ENCODE results near the gene FGF12. TPM values are rescaled to one million over a fixed set of nuclear protein-coding genes. Genes with fewer than 3 reads are reported as not detected.

Gene FGF12
- total and polyA plus RNA-seq, 2 donors (not counting 1 experiment from before 2014, with no cell fraction given), result 0.17 TPM; not detected in 1

DNA sequence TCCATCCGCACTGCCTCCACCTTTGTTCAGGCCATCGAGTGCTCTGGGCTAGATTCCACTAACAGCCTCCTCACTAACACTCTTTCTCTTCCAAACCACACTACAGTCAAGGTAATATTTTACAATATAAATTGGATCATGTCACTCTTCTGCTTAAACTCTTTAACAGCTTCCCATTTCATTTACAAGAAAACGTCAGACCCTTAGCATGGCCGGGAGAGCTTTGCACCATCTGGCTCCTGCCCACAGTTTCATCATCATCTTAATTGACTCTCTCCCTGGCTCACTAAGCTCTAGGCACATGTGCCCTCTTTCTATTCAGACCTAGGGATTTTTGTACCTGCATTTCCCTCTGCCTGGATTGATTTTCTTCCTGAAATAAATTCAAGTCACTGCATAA is 354.7 kb downstream of the FGF12 start:
- Histone ChIP-seq H3K27me3 (ENCODE audit: control insufficient read depth, insufficient read depth, low read length) (no peaks in the 10 kb centered on the region), H3K4me3 (replicated peaks in 1 of 4; ENCODE audit: control extremely low read depth in 1 of 4, insufficient read depth in 1 of 4, low read depth in 3 of 4, low read length in 4 of 4) (no peak overlapping the region), H3K9me3 (ENCODE audit: control insufficient read depth, insufficient read depth, low read depth, low read length) (no peaks in the 10 kb centered on the region), H3K27ac (ENCODE audit: insufficient read depth, low read length) (no peak overlapping the region), H3K4me2 (ENCODE audit: extremely low read depth, insufficient read depth, low read length) (no peak overlapping the region), H3K4me1 (ENCODE audit: control insufficient read depth, extremely low read depth, insufficient read depth, low read length) (no peaks in the 10 kb centered on the region), H3K36me3 (ENCODE audit: control insufficient read depth, insufficient read depth, low read length) (no peaks in the 10 kb centered on the region), H4K20me1 (ENCODE audit: control insufficient read depth, extremely low read depth, insufficient read depth, low read length) (no peaks in the 10 kb centered on the region), H3K9ac (ENCODE audit: insufficient read depth, low read length) (no peak overlapping the region), H3K79me2 (ENCODE audit: control insufficient read depth, insufficient read depth, low read length) (no peaks in the 10 kb centered on the region), H2AFZ (ENCODE audit: low read length) (no peak overlapping the region)
- DNase-seq (ENCODE audit: low read depth in 2 of 2), result no peak
- TF ChIP-seq EZH2 (IDR thresholded peaks at IDR 0.05; ENCODE audit: low read length, missing control alignments), result no peak
- TF ChIP-seq, protein P1, sequence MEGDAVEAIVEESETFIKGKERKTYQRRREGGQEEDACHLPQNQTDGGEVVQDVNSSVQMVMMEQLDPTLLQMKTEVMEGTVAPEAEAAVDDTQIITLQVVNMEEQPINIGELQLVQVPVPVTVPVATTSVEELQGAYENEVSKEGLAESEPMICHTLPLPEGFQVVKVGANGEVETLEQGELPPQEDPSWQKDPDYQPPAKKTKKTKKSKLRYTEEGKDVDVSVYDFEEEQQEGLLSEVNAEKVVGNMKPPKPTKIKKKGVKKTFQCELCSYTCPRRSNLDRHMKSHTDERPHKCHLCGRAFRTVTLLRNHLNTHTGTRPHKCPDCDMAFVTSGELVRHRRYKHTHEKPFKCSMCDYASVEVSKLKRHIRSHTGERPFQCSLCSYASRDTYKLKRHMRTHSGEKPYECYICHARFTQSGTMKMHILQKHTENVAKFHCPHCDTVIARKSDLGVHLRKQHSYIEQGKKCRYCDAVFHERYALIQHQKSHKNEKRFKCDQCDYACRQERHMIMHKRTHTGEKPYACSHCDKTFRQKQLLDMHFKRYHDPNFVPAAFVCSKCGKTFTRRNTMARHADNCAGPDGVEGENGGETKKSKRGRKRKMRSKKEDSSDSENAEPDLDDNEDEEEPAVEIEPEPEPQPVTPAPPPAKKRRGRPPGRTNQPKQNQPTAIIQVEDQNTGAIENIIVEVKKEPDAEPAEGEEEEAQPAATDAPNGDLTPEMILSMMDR (conservative IDR thresholded peaks at IDR 0.05 in 1 of 2, IDR thresholded peaks at IDR 0.05 in 1 of 2; ENCODE audit: low read depth in 1 of 2, low read length in 2 of 2), result no peak

DNA sequence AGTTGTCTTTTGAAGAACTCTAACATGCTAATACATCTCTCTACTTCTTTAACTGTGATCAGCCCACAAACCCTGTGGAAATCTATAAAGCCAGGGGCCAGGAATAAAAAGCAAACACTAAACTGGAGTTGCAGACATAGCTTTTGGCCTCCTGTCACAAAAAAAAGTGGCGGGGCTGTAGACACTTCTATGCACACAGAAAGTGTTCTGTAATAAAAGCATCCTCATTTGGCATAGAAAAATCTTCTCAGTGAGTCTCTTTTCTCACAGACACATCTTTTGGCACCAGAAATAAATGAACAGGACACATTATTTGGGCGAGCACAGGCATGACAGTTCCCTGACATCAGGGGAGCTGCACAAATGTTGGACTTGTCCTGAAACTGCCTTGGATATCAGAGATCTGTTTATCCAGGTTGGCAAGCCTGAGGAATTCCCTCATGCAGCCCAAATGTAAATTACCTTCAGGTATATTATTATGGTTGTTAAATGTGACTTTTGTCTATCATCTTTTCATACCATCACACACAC is 355.4 kb downstream of the FGF12 start:
- Histone ChIP-seq H3K9ac (ENCODE audit: insufficient read depth, low read length) (no peak overlapping the region), H3K4me2 (ENCODE audit: extremely low read depth, insufficient read depth, low read length) (no peak overlapping the region), H3K4me3 (replicated peaks in 1 of 4; ENCODE audit: control extremely low read depth in 1 of 4, insufficient read depth in 1 of 4, low read depth in 3 of 4, low read length in 4 of 4) (no peak overlapping the region), H3K4me1 (ENCODE audit: control insufficient read depth, extremely low read depth, insufficient read depth, low read length) (no peaks in the 10 kb centered on the region), H3K36me3 (ENCODE audit: control insufficient read depth, insufficient read depth, low read length) (no peaks in the 10 kb centered on the region), H3K27me3 (ENCODE audit: control insufficient read depth, insufficient read depth, low read length) (no peaks in the 10 kb centered on the region), H3K79me2 (ENCODE audit: control insufficient read depth, insufficient read depth, low read length) (no peaks in the 10 kb centered on the region), H4K20me1 (ENCODE audit: control insufficient read depth, extremely low read depth, insufficient read depth, low read length) (no peaks in the 10 kb centered on the region), H2AFZ (ENCODE audit: low read length) (no peak overlapping the region), H3K27ac (ENCODE audit: insufficient read depth, low read length) (no peak overlapping the region), H3K9me3 (ENCODE audit: control insufficient read depth, insufficient read depth, low read depth, low read length) (no peaks in the 10 kb centered on the region)
- no peak for TF ChIP-seq EZH2 (IDR thresholded peaks at IDR 0.05; ENCODE audit: low read length, missing control alignments)
- TF ChIP-seq, protein P1 (conservative IDR thresholded peaks at IDR 0.05 in 1 of 2, IDR thresholded peaks at IDR 0.05 in 1 of 2; ENCODE audit: low read depth in 1 of 2, low read length in 2 of 2), result no peak
- no peak for DNase-seq (ENCODE audit: low read depth in 2 of 2)

DNA sequence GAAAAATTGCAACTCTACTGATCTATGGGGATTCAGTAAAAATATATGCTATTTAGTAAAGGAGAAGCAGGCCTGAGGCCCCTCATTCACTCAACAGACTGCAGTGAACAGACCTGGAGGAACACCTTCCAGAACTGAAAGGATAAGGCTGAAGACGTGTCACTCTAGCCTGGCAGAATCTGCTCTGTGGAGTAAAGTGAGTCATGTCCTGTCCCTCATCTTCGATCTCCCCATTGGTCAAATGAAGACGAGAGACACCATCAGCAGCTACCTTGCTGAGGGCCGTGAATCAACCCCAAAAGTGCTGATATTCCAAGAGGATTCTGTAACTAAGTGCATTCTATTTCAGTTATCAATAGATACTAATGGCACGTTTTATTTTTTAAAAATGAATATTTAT is 359.7 kb downstream of the FGF12 start:
- Histone ChIP-seq H3K4me2 (ENCODE audit: extremely low read depth, insufficient read depth, low read length) (no peak overlapping the region), H4K20me1 (ENCODE audit: control insufficient read depth, extremely low read depth, insufficient read depth, low read length) (no peaks in the 10 kb centered on the region), H3K27ac (ENCODE audit: insufficient read depth, low read length) (no peak overlapping the region), H3K36me3 (ENCODE audit: control insufficient read depth, insufficient read depth, low read length) (no peaks in the 10 kb centered on the region), H3K4me1 (ENCODE audit: control insufficient read depth, extremely low read depth, insufficient read depth, low read length) (no peaks in the 10 kb centered on the region), H3K27me3 (ENCODE audit: control insufficient read depth, insufficient read depth, low read length) (no peaks in the 10 kb centered on the region), H2AFZ (ENCODE audit: low read length) (no peak overlapping the region), H3K79me2 (ENCODE audit: control insufficient read depth, insufficient read depth, low read length) (no peaks in the 10 kb centered on the region), H3K4me3 (replicated peaks in 1 of 4; ENCODE audit: control extremely low read depth in 1 of 4, insufficient read depth in 1 of 4, low read depth in 3 of 4, low read length in 4 of 4) (no peak overlapping the region), H3K9ac (ENCODE audit: insufficient read depth, low read length) (no peak overlapping the region), H3K9me3 (ENCODE audit: control insufficient read depth, insufficient read depth, low read depth, low read length) (no peaks in the 10 kb centered on the region)
- no peak for DNase-seq (ENCODE audit: low read depth in 2 of 2)
- no peak for TF ChIP-seq EZH2 (IDR thresholded peaks at IDR 0.05; ENCODE audit: low read length, missing control alignments)
- TF ChIP-seq, protein P1 (conservative IDR thresholded peaks at IDR 0.05 in 1 of 2, IDR thresholded peaks at IDR 0.05 in 1 of 2; ENCODE audit: low read depth in 1 of 2, low read length in 2 of 2), result no peak
